NCI-H1105 treated with DMSO at 0.1 percent for 48 hours (cell line): ENCODE data around the gene SCAANT1.

ENCODE experiments used
- DNase-seq: peaks from one replicate; lab custom pipeline; 2025; lab: John Stamatoyannopoulos, UW

Gene SCAANT1

DNA sequence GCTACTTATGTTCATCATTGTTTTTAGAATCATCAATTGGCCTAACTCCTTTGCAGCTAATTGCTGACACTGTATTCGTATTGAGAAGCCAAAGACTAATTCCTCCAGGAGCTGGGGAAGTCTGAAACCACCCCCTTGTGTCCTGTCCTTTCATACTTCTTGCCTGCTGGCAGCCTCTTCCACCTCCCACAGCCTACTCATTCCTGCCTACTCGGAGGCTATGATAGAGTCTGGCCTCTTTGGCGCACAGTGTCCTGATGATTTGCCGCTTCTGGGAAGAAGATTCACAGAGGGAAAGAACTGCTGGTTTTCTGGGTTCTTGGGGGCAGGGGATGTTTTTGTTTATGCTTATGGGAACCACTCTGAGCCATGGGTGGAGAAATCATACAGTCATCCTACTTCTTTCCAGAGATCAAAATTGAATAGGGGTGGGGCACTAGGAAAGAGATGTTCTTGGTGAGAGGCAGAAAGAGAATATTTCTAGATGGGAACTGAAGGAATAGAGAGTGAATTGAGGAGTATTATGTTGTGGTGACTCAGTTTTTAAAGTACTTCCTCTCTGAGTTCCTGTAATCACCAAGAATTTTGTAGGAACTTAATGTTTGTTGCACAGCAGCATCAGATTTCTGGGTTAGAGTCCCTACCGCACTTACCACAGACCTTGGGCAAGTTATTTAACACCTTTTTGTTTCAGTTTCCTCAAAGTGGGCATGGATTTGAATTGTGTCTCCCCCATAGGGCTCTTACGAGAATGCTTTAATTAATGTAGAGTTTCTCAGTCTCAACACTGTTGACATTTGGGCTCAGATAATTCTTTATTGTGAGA is 22.1 kb upstream of the SCAANT1 start:
- no peak for DNase-seq

DNA sequence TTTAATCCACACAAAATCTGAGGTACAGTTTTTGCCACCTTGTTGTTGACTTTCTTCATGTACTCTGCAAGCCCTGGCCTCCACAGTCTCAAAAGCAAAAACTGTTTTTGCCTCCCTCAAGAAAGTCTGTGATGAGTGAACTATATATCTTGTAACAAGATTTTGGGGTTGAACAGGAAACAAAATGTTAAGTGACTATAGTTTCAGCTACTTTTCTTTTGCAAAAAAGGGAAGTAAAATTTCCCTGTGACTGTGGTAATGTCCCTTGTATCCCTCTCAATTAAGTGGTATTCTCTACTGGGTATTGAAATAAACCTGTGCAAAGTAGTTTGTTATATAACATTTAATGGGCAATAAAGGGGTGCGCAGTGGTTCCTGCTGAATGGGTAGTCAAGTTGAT is 21.3 kb upstream of the SCAANT1 start:
- DNase-seq: no peak

DNA sequence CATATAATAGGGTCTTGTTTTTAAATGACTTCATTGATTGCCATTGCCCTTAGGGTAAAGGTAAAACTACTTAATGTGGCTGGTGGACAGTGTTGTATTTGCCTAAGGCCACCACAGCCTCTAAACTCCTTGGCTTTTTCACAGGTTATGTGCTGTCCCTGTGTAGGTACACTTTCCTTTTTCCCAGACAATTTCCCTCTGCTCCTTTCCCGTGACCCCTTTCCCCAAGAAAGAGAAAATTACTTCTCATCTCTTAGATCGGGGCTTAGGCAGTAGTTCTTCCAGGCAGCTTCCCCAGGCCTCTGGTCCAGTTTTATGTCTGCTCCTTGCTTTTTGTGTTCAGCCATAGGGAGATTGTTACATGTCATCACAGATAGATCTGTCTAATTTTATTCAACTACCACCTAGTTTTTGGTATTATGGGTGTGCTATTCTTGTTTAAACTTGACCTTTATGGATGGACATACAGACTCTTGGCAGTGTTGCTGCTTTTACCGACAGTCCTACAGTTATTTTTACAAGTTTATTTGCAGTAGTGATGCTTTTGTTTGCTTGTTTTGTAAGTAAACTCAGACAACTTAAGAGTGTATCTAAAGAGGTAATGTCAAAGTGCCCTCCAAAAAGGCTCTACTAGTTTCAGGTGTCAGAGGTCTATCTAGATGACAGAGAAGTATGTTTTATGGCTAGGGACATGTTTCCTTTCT is 20.5 kb upstream of the SCAANT1 start:
- DNase-seq: no peak

DNA sequence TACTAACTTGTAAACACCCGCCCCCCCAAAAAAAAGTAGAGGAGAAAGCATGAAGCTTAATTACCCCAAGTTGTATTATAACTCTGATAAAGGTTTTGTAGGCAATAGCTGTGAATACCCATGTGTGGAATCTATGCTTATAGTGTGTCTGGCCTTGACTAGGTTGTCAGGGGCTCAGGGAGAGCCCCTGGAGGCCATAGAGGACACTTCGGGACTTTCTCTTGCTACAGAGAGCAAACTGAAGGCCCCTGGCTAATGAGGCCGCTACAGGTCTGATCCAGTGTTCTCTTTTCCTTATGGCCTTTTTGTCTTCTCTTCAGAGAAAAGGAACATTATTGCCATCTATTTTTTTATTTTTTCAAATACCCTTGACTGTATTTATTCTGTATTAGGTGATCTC is 19.1 kb upstream of the SCAANT1 start:
- DNase-seq: no peak

DNA sequence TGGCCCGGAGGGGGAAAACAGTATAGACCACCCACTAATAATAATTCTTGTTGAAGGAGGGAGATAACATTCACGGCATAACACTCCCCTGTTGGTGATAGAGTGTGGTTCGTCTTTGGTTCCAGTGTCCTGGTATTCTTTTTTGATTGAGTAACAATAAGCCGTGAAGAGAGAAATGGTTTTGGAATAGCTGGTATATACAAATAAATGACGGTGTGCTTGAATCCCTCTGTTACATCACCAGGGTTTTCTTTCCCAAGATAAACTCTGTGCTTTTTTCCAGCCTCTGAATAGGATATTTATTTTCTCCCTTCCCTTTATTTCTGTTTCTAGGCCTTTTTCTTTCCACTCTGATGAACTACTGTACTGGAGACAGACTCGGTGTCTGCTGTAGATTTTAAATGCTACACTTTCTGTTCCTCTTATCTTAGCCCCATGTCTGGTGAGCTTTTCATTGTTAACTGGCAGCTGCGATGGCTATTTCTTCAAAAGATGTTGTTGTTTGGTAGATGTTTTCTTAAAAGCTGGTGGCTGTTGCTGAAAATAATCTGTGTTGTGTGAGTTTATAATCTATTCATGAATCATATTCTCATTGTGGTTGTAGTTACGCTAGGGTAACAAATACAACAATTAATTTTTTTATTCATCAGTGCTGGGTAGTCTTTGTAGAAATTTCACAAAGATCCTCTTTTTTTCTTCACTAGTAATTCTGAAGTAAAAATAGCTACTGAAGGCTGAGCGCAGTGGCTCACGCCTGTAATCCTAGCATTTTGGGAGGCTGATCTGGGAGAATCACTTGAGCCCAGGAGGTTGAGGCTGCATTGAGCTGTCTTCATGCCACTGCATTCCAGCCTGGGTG is 15.5 kb upstream of the SCAANT1 start:
- no peak for DNase-seq

DNA sequence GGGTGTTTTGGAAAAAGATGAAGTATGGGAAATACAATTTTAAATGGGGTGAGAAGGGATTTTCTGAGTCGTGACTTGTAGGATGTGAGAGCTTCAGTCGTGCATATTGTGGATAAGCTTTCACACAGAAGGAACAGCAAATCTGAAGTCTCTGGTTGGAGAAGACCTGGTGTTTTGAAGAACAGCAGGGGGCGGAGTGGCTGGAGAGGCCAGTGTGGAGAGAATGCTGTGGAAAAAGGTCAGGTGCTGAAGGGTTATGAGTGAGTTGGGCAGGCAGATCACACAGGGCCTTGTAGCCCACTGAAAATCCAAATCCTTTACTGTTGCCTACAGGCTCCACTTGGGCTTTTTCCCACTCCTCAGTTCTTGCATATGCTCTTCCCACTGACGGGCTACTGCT is 14.1 kb upstream of the SCAANT1 start:
- no peak for DNase-seq

DNA sequence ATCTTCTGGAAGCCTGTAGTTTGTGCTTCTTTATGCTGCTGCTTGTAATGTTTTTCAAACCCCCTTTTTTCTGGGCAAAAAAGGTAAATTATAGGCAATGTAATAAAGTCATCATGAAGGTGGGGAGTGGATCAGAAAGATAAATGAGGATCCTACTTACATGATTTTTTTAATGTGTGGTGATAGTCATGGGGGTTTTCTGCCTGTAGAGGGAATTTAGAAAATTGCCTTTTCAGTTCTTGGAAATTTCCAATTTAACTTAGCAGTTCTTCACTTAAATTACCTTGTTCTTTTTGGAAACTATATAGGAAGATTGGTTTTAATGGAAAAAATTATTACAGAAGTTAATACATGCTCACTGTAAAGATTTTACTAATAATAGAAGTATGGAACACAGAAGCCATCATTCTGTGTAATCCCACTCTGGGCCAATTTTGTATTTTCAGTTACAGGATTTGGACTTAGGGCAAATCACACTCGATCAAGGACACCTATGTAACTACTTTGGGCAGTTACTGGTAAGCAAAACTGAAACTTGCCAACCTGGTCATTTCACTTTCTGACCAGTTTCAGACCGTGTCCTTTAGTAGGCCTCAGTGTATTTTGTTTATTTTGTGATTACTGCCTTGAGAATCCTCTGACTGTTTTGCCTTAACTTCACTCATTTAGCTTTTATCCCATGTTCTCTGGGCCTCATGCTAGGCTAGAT is 10.5 kb upstream of the SCAANT1 start:
- no peak for DNase-seq

DNA sequence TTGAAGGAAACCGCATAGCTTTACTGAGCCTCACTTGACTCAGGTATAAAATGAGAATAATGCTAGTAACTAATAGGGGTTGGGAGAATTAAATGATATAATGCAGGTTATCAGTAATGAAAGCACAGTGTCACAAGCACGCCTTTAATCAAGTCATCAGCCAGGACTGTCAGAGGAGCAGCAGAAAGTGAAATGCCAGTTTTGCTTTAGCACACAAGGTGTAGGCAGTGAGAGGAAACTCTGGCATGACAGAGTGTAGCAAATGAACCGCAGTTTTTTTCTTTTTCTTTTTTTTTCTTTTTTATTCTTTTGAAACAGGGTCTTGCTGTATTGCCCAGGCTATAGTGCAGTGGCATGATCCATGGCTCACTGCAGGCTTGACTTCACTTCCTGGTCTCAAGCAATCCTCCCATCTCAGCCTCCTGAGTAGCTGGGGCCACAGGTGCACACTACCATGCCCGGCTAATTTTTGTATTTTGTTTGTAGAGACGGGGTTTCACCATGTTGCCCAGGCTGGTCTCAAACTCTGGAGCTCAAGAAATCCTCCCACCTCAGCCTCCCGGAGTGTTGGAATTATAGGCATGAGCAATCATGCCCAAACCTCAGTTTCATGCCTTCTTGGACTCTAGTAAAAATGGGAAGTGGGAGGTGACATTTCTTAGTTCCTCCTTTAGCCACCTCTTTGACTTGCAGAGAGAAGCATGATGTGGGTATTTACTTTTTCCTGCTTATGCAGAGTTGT is 9.7 kb upstream of the SCAANT1 start:
- no peak for DNase-seq

DNA sequence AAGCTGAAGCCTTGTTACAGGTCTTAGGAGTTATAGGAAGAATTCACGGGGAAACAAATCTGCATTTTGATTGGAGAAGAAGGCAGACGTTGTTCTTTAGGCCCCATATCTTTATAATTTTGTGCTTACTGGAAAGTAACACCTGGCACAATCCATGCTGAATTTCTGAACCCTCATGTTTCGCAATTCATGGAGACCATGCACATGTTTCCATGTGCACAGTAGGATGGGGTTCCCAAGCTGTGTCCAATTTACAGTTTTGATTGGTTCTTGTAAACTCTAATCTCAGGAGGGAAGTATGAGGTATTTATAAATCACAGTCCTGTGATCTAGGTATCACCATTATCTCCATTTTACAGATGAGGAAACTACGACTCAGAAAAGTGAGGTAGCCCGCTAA is 7.8 kb upstream of the SCAANT1 start:
- no peak for DNase-seq

DNA sequence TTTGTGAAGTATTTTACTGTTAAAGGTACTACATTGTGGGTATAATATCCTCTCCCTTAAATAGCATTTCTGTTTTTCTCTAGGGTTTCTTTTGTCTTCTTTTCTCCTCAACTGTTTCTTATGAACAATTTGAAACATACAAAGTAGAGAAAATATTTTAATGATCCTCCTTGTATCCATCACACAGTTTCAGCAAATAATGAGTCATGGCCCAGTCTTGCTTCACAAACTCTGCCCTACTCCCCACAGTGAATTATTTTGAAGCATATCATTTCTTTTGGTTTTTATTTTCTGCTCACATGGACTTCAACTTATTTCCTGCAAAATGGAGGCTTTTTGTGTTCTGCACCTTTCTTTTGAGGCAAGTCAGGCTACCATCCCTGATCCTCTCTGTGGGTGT is 6.1 kb upstream of the SCAANT1 start:
- DNase-seq: no peak

DNA sequence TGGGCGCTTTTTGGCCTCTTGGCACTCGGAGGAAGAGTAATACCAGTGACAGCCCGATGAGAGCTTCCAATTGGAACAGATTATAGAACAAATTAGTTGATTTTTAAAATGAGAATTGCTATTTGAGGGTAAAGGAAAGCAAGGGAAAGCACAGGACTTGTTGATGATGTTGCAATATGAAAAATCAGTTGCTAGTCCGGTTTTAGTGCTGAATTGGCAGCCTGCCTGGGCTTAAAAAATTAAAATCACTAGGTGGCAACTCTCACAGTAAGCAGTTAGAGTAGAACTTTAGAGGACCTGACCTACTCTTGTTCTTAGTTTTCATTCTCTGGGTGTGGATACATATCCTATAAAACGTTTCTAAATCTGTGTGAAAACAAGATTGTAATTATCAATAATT is 2.1 kb upstream of the SCAANT1 start:
- no peak for DNase-seq

DNA sequence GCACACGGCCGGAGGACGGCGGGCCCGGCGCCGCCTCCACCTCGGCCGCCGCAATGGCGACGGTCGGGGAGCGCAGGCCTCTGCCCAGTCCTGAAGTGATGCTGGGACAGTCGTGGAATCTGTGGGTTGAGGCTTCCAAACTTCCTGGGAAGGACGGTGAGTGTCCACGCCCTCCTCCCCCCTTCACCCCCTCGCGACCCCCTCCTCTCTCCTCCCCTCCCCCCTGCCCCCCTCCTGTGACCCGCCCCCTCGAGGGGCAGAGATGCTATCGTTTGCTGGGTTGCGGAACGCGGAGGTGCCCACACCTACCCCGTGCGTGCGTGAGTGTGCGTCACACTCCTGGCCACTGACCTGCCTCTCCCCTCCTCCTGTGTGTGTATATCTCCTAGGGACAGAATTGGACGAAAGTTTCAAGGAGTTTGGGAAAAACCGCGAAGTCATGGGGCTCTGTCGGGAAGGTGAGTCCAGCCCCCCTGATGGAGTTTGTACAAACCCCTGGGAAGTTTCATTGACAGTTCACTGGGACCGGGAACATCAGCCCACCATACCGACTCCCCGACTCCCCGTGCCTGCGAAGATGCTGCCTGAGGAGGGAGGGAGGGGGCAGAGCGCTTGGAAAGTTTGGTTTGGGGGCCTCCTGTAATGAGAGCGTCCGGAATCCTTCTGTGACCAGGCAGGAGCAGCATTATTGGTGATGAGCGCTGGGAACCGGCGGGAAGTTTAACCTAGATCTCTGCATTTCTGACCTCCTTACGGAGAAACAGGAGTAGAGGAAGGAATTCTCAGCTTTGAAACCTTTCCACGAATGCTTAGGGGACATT is 795 bp upstream of the SCAANT1 start:
- no peak for DNase-seq

DNA sequence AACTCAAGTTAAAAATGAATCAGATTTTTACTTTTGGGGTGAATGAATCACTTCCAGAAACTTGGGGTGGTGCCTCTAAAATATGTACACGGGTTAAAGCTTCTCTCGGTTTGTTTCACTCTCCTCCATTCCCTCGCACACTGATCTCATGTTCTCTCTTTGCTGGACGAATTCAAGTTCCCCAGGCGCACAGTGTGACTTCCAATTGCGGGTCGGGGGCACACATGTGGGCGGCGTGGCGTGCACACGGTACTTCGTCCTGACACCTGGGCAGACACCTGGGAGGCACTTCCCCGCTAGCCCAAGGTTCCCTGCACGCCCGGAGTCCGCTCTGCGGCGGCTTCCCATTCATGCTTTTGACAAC is 692 bp downstream of the SCAANT1 start:
- peak; percentile 45 for DNase-seq

DNA sequence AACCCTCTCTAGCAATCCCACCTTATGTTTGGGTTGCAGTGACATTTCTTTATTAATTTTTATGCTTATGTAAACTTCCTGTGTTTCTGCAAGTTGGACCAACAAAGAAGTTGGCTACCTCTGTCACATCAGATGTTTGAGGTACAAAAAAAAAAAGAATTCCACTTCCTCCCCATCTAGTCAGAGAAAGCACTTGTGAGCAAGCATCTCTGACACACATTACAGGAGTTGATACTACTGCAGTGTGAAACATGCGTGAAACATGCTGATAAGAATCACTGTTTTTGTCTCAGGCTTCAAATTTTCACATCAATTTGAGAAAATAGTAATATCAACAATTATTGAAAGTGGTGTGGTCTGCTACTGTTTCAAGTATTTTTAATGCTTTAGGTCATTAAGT is 1.3 kb downstream of the SCAANT1 start:
- DNase-seq: no peak

DNA sequence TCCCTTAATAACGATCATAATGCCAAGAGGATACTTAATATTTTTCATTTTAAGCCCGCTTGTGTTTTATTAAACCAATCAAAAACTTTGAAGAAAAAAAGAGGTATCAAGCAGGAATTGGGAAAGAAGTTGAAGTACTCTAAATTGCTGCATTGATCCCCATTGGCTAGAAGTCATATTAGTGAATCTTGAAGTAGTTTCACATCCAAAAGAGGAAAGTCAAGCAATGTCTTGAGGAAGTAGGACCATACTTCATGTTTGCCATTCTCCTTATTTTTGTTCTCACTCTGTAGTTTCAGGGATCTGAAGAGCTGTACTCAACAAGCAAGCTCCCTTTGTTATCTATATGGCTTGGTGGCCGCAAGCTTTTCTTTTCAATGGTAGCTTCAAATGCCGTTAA is 2.2 kb downstream of the SCAANT1 start:
- no peak for DNase-seq

DNA sequence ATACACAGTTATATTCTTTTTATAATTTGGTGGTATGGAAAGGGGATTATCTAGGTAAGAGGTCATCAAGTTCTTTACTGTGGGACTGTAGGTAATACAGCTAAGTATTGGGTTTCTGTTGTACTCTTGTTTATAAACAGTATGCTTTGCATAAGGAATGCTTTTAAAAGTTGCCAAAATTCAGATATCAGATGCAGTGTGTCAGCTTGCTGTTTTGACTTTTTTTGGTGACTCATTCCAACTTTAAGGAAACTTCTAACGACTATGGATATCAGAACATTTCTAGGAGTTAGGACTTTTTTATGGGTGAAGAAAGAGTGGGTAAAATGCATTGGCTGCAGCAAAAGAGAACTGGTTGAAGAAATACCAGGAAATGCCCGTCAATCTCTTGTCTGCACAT is 2.8 kb downstream of the SCAANT1 start:
- DNase-seq: no peak

DNA sequence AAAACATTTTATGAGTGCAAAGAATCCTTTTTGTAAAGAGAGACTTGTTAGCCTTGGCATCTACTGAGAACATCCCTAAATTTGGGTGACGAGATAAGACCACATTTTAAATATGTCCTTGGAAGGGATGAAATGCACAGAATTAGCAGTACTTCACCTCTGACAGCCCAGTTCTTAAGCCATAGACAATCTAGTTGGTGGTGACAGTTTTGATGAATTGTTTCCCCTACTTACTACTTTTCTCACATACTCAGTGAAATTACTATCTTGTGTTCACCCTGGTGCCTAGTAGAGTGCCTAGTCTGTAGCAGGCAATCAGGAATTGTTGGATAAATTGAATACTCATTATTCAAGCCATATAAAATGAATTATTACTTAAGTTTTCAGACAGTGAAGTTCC is 3.4 kb downstream of the SCAANT1 start:
- DNase-seq: no peak

DNA sequence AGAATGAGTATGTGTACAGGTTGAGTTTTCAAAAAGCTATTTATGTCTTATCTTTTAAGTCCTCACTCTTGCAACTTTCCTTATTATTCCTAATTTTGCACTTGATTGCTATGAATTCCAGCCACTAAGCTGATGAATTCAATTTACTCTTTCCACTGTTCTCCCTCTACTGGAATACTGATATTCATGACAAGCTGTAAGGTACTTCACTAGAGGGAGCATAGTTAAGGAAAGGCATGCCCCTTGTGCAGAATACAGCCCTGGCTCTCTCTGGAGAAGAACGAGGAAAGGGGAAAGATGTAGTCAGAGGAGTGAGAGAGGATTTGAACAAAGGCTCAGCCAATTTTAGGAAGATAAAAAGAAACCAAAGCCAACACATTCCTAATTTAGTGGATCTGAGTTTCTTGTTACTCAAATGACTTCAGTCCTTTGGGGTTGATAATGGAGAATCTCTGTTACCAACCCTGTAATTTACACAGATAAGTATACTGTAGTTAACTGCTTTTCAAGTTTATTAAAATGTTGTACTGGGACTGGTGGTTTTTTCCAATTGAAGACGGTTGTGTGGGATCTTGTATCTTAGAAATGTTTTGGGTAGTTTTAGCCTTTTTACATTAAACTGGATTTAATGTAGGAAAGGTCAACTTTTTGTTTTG is 4.0 kb downstream of the SCAANT1 start:
- DNase-seq: peak; percentile 1

DNA sequence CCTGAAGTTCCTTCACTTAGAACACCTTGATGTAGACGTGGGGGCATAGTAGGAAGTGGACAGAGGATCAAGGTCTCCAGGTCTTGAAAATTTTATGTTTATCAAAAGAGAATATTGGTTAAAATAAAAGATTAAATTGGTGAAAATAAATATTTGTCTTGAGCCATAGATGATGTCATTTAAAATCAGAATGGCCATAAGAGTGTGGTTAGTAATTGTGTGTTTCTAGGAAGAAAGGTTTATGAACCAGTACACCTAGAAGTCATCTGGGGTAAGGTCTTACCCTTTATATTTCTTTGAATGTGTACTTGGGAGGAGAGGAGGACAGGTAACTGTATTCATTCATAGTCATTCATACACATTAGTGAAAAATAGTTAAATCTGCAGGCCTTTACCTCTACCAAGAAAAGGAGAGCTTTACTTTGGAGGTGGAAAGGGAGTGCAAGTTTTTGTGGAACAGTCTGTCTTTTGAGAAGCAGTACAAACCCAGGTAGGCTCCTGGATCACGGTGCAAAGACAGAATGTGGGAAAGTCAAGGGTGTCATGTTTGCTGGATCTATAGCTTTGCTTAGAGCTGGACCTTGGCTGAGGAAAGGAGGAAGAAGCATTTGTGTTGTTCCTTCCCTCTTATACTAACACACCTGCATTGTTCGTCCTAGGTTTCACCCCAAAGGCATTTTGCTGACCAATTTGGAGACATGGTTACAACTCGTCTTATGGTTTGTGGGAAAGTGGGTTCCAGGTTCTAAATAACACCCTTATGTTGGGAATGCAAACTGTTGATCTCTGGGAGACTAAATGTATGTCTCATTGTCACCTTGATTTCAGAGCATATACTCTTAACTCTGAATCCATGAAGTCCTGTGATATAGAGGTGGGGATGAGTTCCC is 6.2 kb downstream of the SCAANT1 start:
- DNase-seq: no peak
